T-helper 17 cell (primary cell): ENCODE data around the gene MINAR1. TPM values are rescaled to one million over a fixed set of nuclear protein-coding genes. Genes with fewer than 3 reads are reported as not detected.

Experiments
- ATAC-seq: fragments of 150-1000 bp; cut with Tn5 transposase; 2 replicates; pipeline ENCODE4 v1.10.0; 2021; ENCODE audit warnings: mild to moderate bottlenecking, moderate library complexity
- DNase-seq, 3 donors: peaks; one replicate each; pipeline versions ENCODE4 v3.0.0 to v3.0.0-alpha.2; 2020 to 2021
- H3K9me3 ChIP-seq: one replicate; pipeline ENCODE4 v1.7.0; 2013; ENCODE audit warnings: low read length, mild to moderate bottlenecking; ENCODE audit not compliant: control insufficient read depth, poor library complexity, severe bottlenecking
- H3K27ac Mint-ChIP-seq: one replicate; pipeline ENCODE4 v1.8.0; 2022; ENCODE audit warnings: mild to moderate bottlenecking, moderate library complexity, mixed read lengths
- H3K27me3 Mint-ChIP-seq: one replicate; pipeline ENCODE4 v1.8.0; 2022; ENCODE audit warnings: mixed read lengths
- H3K36me3 Mint-ChIP-seq: one replicate; pipeline ENCODE4 v1.8.0; 2022; ENCODE audit warnings: low read depth, mixed read lengths
- H3K4me1 Mint-ChIP-seq: one replicate; pipeline ENCODE4 v1.8.0; 2022; ENCODE audit warnings: mild to moderate bottlenecking, mixed read lengths
- H3K4me3 Mint-ChIP-seq: one replicate; pipeline ENCODE4 v1.8.0; 2022; ENCODE audit warnings: mild to moderate bottlenecking, moderate library complexity, mixed read lengths
- total RNA-seq, 4 donors: library from RNA in 2 of 4; stranded (reverse) in 2 of 4; gene quantifications; one replicate each; pipeline ENCODE4 v1.2.3 and lab custom pipeline; 2022 to 2026

The MINAR1 gene
- total RNA-seq, 2 donors from 2014 or later, result 0.37 to 0.40 TPM

- H3K4me3 Mint-ChIP-seq, result no peak overlapping the region
These were observed 31.1 kb downstream of the MINAR1 start for GRCh38 chr15:79463043-79463780.

DNA sequence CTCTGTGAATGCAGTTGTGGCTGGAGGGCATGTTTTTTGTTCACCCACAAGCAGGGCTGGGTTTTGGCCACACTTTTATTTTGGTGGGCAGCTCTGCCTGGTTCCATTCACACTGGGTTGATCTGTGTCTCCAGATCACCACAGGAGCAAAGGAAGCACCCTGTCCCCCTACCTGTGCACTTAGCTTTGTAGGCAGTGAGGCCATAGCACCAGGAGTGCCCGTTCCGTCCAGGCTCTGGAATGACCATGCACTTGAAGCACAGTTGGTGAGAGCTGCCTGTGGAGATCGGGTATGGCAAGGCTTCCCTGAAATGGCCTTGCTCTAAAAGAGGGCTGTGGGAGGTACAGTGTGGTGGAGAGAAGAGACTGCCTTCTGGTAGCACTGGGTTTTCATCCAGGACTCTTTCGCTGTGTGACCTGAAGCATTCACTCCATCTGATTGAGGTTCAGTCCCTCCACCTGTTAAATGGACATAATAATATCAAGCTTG is 31.7 kb downstream of the MINAR1 start:
- Mint-ChIP-seq H3K4me1 (peaks cover 2% of the 10 kb centered on the region), H3K36me3 (no peaks in the 10 kb centered on the region), H3K27me3 (peaks cover 5% of the 10 kb centered on the region), H3K27ac (no peak overlapping the region), H3K4me3 (no peak overlapping the region)
- no peaks in the 10 kb centered on the region for H3K9me3 ChIP-seq
- no peak for DNase-seq
- no peak for ATAC-seq

More at GRCh38 chr15:79463043-79463780, 31.1 kb downstream of the MINAR1 start:
- no peak for DNase-seq
- H3K4me1 Mint-ChIP-seq, result peaks cover 2% of the 10 kb centered on the region
- H3K36me3 Mint-ChIP-seq, result no peaks in the 10 kb centered on the region
- H3K27me3 Mint-ChIP-seq, result peaks cover 5% of the 10 kb centered on the region
- no peak for ATAC-seq
- no peaks in the 10 kb centered on the region for H3K9me3 ChIP-seq
- H3K27ac Mint-ChIP-seq, result no peak overlapping the region

- Mint-ChIP-seq H3K36me3 (no peaks in the 10 kb centered on the region), H3K4me1 (no peaks in the 10 kb centered on the region), H3K27ac (no peak overlapping the region)
These were observed 34.4 kb downstream of the MINAR1 start for GRCh38 chr15:79466488-79466887.

DNA sequence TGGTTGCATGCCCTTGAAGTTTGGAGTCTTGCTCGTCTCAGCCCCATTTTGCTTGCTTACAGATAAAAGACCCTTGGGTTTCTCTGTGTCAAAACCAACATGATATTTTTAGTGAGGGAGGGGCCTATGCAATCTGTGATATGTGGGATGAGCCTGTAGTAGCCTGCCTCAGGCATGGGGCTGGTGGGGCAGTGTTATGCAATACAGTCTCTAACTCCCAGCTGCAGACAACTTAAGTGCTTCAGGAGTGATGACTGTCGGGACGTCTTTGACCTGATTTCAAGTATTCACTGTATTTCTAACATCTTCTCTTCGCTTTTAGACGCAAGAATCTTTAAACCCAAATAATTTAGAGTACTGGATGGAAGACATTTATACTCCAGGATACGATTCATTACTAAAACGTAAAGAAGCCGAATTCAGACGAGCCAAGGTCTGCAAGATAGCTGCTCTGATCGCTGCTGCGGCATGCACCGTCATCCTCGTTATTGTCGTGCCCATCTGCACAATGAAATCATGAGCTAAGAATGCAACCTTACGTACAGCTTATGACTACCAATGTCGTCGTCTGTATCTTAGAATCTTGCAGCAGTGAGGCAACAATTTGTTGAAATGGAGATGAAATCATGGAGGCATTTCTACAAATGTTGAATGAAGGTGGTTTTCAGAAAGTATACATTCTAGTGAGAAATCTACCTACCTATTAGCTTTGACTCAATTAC is 35.9 kb downstream of the MINAR1 start:
- Mint-ChIP-seq H3K4me1 (no peaks in the 10 kb centered on the region), H3K27me3 (no peaks in the 10 kb centered on the region), H3K4me3 (no peak overlapping the region), H3K36me3 (no peaks in the 10 kb centered on the region), H3K27ac (no peak overlapping the region)
- H3K9me3 ChIP-seq, result no peaks in the 10 kb centered on the region
- ATAC-seq (no peak), DNase-seq (no peak)

More at GRCh38 chr15:79466488-79466887, 34.4 kb downstream of the MINAR1 start:
- no peaks in the 10 kb centered on the region for H3K9me3 ChIP-seq
- DNase-seq (no peak), ATAC-seq (no peak)
- H3K27me3 Mint-ChIP-seq, result no peaks in the 10 kb centered on the region
- H3K4me3 Mint-ChIP-seq, result no peak overlapping the region

GRCh38 chr15:79472446-79472845 is 40.3 kb downstream of the MINAR1 start:
- H3K27me3 Mint-ChIP-seq, result no peaks in the 10 kb centered on the region
- H3K9me3 ChIP-seq, result no peaks in the 10 kb centered on the region
- peaks cover 3% of the 10 kb centered on the region for H3K36me3 Mint-ChIP-seq
- ATAC-seq (no peak), DNase-seq (no peak)
- H3K4me3 Mint-ChIP-seq, result no peak overlapping the region
- H3K27ac Mint-ChIP-seq, result no peak overlapping the region
- peaks cover 3% of the 10 kb centered on the region for H3K4me1 Mint-ChIP-seq

GRCh38 chr15:79474252-79474651 is 42.1 kb downstream of the MINAR1 start:
- peaks cover 3% of the 10 kb centered on the region for H3K36me3 Mint-ChIP-seq
- no peak overlapping the region for H3K4me3 Mint-ChIP-seq
- ATAC-seq, result no peak
- no peaks in the 10 kb centered on the region for H3K9me3 ChIP-seq
- DNase-seq, result no peak
- H3K27me3 Mint-ChIP-seq, result peaks cover 8% of the 10 kb centered on the region
- no peak overlapping the region for H3K27ac Mint-ChIP-seq
- peaks cover 3% of the 10 kb centered on the region for H3K4me1 Mint-ChIP-seq

DNA sequence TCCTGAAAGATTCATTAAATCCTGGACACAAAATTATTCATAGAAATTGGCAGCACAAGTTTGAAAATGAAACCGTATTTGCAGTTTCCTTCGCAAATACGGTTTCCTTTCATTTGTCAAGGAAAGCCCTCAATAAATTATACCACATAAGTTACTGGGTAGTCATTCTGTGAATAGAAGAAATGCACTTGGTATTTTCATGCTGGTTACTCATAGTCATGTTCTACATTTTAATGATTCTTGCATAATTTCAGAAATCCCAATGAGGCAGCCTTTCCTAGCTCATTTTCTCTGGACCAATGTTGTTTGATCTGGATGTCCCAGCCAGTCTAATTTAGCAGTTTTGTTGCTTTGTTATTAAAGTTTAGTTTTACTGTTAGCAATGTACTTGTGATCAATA is 43.2 kb downstream of the MINAR1 start:
- no peak overlapping the region for H3K4me3 Mint-ChIP-seq
- DNase-seq (no peak), ATAC-seq (no peak)
- H3K36me3 Mint-ChIP-seq, result peaks cover 3% of the 10 kb centered on the region
- peaks cover 3% of the 10 kb centered on the region for H3K4me1 Mint-ChIP-seq
- peaks cover 12% of the 10 kb centered on the region for H3K27me3 Mint-ChIP-seq
- H3K27ac Mint-ChIP-seq, result no peak overlapping the region
- H3K9me3 ChIP-seq, result no peaks in the 10 kb centered on the region

- Mint-ChIP-seq H3K27me3 (peaks cover 21% of the 10 kb centered on the region), H3K4me3 (no peak overlapping the region), H3K36me3 (peaks cover 2% of the 10 kb centered on the region), H3K4me1 (peaks cover 3% of the 10 kb centered on the region), H3K27ac (no peak overlapping the region)
- H3K9me3 ChIP-seq, result no peaks in the 10 kb centered on the region
- DNase-seq (no peak), ATAC-seq (no peak)
These were observed 46.0 kb downstream of the MINAR1 start for GRCh38 chr15:79478108-79478507.

DNA sequence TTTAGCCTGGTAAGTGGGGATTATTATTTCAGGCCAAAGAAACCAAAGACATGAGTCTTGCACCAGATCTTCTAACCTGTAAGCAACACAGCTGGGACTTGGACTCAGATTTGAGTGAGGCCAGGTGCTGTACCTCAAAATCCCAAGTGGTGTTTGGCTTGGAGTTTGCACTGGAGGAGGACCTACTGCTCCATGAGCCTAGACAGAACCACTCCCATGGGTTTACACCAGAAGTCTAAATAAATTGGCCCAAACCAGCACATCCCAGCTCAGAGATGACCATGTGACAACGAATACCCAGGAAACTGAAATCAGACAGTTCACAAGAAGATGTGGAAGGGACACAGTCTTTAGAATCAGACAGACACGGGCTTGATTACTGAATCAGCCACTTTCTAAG is 47.5 kb downstream of the MINAR1 start:
- no peaks in the 10 kb centered on the region for H3K9me3 ChIP-seq
- H3K36me3 Mint-ChIP-seq, result no peaks in the 10 kb centered on the region
- H3K4me3 Mint-ChIP-seq, result no peak overlapping the region
- ATAC-seq (no peak), DNase-seq (no peak)
- peaks cover 3% of the 10 kb centered on the region for H3K4me1 Mint-ChIP-seq
- no peak overlapping the region for H3K27ac Mint-ChIP-seq
- peaks cover 23% of the 10 kb centered on the region for H3K27me3 Mint-ChIP-seq

DNA sequence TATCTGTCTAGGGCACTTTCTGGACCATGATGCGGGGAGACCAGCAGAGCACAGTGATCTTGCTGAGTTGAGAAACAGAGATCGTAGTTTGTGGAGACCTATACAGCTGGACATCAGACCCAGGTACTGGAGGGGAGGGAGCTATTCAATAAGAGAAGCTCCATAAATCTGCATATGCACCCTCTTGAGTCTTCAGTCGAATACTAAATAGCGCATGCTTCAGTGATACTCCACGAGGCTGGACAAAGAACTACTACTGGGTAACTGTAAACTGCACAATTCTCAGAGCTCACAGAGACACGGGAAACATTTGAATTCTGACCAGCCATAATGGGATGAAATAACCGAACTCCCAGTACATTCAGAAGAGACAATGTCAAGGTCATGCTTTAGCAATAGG is 49.7 kb downstream of the MINAR1 start:
- no peak for ATAC-seq
- no peak overlapping the region for H3K4me3 Mint-ChIP-seq
- H3K9me3 ChIP-seq, result no peaks in the 10 kb centered on the region
- peaks cover 23% of the 10 kb centered on the region for H3K27me3 Mint-ChIP-seq
- H3K27ac Mint-ChIP-seq, result no peak overlapping the region
- H3K4me1 Mint-ChIP-seq, result no peaks in the 10 kb centered on the region
- DNase-seq, result no peak
- H3K36me3 Mint-ChIP-seq, result no peaks in the 10 kb centered on the region

Other genes starting within 250 kb of the MINAR1 start
- not detected for gene ANKRD34C, start 149.6 kb upstream of the MINAR1 start, total RNA-seq
- gene TMED3, start 121.2 kb upstream of the MINAR1 start, total RNA-seq, result 10 to 100 TPM; 19.6 to 23.7 TPM